GM23338 (cell line): ENCODE results near the gene PLA2G5. TPM values are rescaled to one million over a fixed set of nuclear protein-coding genes. Genes with fewer than 3 reads are reported as not detected.

Source experiments
- ATAC-seq: fragments of 200-7000 bp; cut with Tn5 transposase; 3 replicates; pipeline ENCODE4 v1.9.1; 2020
- DNase-seq: peaks from one replicate; pipeline ENCODE4 v3.0.0-alpha.2; 2015; ENCODE audit warnings: low spot score
- H2AFZ ChIP-seq: fragments of 200-600 bp; sonication (generic); 2 replicates; pipeline ENCODE4 v1.8.0; 2016; ENCODE audit warnings: antibody characterized with exemption, mild to moderate bottlenecking, moderate library complexity
- H3F3A ChIP-seq: fragments of 200-600 bp; sonication (generic); replicated peaks from 2 replicates; pipeline ENCODE4 v1.8.0; 2017; ENCODE audit warnings: antibody characterized with exemption, mixed run types, low read depth
- H3K27ac ChIP-seq: fragments of 200-600 bp; sonication (generic); 2 replicates; pipeline ENCODE4 v1.6.1; 2016; ENCODE audit warnings: low read depth
- H3K27me3 ChIP-seq: fragments of 200-600 bp; sonication (generic); 2 replicates; pipeline ENCODE4 v1.8.0; 2016; ENCODE audit warnings: mild to moderate bottlenecking, mixed run types, moderate library complexity; ENCODE audit not compliant: insufficient read depth
- H3K36me3 ChIP-seq: fragments of 200-600 bp; sonication (generic); 2 replicates; pipeline ENCODE4 v1.8.0; 2016; ENCODE audit warnings: mild to moderate bottlenecking; ENCODE audit not compliant: insufficient read depth
- H3K4me1 ChIP-seq: fragments of 200-600 bp; sonication (generic); 2 replicates; pipeline ENCODE4 v1.8.0; 2016; ENCODE audit warnings: mild to moderate bottlenecking, moderate library complexity; ENCODE audit not compliant: insufficient read depth
- H3K4me2 ChIP-seq: fragments of 200-600 bp; sonication (generic); 2 replicates; pipeline ENCODE4 v1.7.1; 2017; ENCODE audit warnings: mixed run types
- H3K4me3 ChIP-seq: fragments of 200-600 bp; sonication (generic); 2 replicates; pipeline ENCODE4 v1.6.1; 2016; ENCODE audit warnings: mixed run types
- H3K79me2 ChIP-seq: fragments of 200-600 bp; sonication (generic); replicated peaks from 2 replicates; pipeline ENCODE4 v1.8.0; 2017; ENCODE audit warnings: mild to moderate bottlenecking; ENCODE audit not compliant: insufficient read depth
- H3K9me2 ChIP-seq: fragments of 200-600 bp; sonication (generic); 2 replicates; pipeline ENCODE4 v1.8.0; 2017; ENCODE audit not compliant: insufficient read depth
- H4K20me1 ChIP-seq: fragments of 200-600 bp; sonication (generic); replicated peaks from 2 replicates; pipeline ENCODE4 v1.8.0; 2017; ENCODE audit warnings: mild to moderate bottlenecking; ENCODE audit not compliant: insufficient read depth
- H3K27ac Mint-ChIP-seq: 2 replicates; pipeline ENCODE4 v1.8.0; 2020; ENCODE audit warnings: inconsistent platforms, mild to moderate bottlenecking, moderate library complexity, mixed read lengths
- H3K27me3 Mint-ChIP-seq: 3 replicates; pipeline ENCODE4 v1.8.0; 2022; ENCODE audit warnings: low read depth, mild to moderate bottlenecking, moderate library complexity, mixed read lengths, inconsistent platforms; ENCODE audit not compliant: insufficient read depth, poor library complexity
- H3K36me3 Mint-ChIP-seq: 3 replicates; pipeline ENCODE4 v1.8.0; 2021; ENCODE audit warnings: low read depth, mild to moderate bottlenecking, inconsistent platforms, moderate library complexity, mixed read lengths
- H3K4me1 Mint-ChIP-seq: 3 replicates; pipeline ENCODE4 v1.8.0; 2020; ENCODE audit warnings: mild to moderate bottlenecking, inconsistent platforms, mixed read lengths
- H3K4me3 Mint-ChIP-seq: 3 replicates; pipeline ENCODE4 v1.8.0; 2021; ENCODE audit warnings: moderate library complexity, mild to moderate bottlenecking, inconsistent platforms, mixed read lengths
- H3K9me3 Mint-ChIP-seq: 3 replicates; pipeline ENCODE4 v1.8.0; 2020; ENCODE audit warnings: moderate library complexity, mild to moderate bottlenecking, inconsistent platforms, mixed read lengths
- CREB1 ChIP-seq: fragments of 250-450 bp; sonication (Bioruptor Pico); IDR thresholded peaks from 2 replicates; pipeline ENCODE4 v1.5.0; 2020; ENCODE audit warnings: low read depth, mild to moderate bottlenecking, moderate library complexity
- JUNB ChIP-seq: IDR thresholded peaks from one replicate; pipeline ENCODE4 v1.6.1; 2016; ENCODE audit warnings: antibody characterized with exemption; ENCODE audit not compliant: unreplicated experiment
- NANOG ChIP-seq: IDR thresholded peaks from 2 replicates; pipeline ENCODE4 v1.6.1; 2016; ENCODE audit warnings: antibody characterized with exemption, borderline replicate concordance
- STAT1 ChIP-seq: IDR thresholded peaks from one replicate; pipeline ENCODE4 v1.6.1; 2016; ENCODE audit warnings: antibody characterized with exemption; ENCODE audit not compliant: unreplicated experiment
- ZNF114 ChIP-seq: fragments of 250-450 bp; sonication (Bioruptor Pico); IDR thresholded peaks from 2 replicates; pipeline ENCODE4 v1.5.0; 2020; ENCODE audit warnings: mild to moderate bottlenecking, moderate library complexity
- polyA plus RNA-seq: library from polyadenylated mRNA; unstranded; fragments of >200 nt; fragmentation: Nextera tagmentation; extraction: Ambion mirVana; gene quantifications from 2 replicates; pipeline ENCODE4 v1.2.1, GENCODE V29; 2016
- total RNA-seq: library from RNA; depleted of rRNA; stranded (reverse); fragments of >200 nt; shearing (Covaris generic); gene quantifications from 2 replicates; pipeline ENCODE4 v1.2.3, GENCODE V29; 2014
- TF ChIP-seq, protein P1 (sequence below), 2 experiments: fragments of 200-600 bp in 1 of 2; sonication (generic) in 1 of 2; conservative IDR thresholded peaks; 2 replicates each; pipeline versions ENCODE4 v1.5.1 to v1.6.1; 2016 to 2017; ENCODE audit warnings: antibody characterized with exemption in 2 of 2, low read depth in 2 of 2, mild to moderate bottlenecking in 2 of 2, moderate library complexity in 1 of 2
- TF ChIP-seq, protein P2 (sequence below): IDR thresholded peaks from one replicate; pipeline ENCODE4 v1.6.1; 2018; ENCODE audit warnings: antibody characterized with exemption; ENCODE audit not compliant: unreplicated experiment
- TF ChIP-seq, protein P3 (sequence below): fragments of 250-450 bp; sonication (Bioruptor Pico); IDR thresholded peaks from 2 replicates; pipeline ENCODE4 v1.5.0; 2020; ENCODE audit warnings: mild to moderate bottlenecking, moderate library complexity

Gene PLA2G5
- total and polyA plus RNA-seq, 2 experiments from 2014 or later = not detected

DNA sequence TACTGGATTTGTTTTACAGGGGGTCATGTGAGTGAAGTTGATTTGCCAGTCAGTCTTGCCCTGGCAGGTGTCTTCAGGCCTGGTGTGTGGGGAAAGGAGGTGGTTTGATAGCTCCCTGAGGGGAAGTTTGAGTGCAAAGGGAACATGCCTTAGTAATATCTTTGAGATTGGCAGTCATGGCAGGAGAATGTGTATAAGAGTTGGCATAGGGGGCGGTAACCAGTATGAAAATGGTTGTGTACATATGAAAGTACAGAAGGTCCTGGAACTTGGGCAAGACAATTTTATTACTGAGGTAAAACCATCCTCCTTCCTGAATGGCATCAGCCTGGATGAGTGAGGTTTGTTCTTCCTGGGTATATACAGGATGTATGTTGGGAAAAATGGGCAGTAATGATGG, 37.6 kb upstream of the PLA2G5 start:
- Histone ChIP-seq H3K4me2 (no peak overlapping the region), H3F3A (no peaks in the 10 kb centered on the region), H3K9me2 (peaks cover 6% of the 10 kb centered on the region; the same call in 1 of the 2 replicates), H3K79me2 (no peaks in the 10 kb centered on the region), H3K4me3 (no peak overlapping the region), H3K36me3 (no peaks in the 10 kb centered on the region), H3K27me3 (no peaks in the 10 kb centered on the region), H3K27ac (no peak overlapping the region), H4K20me1 (no peaks in the 10 kb centered on the region), H3K4me1 (no peaks in the 10 kb centered on the region), H2AFZ (no peak overlapping the region)
- DNase-seq (no peak), ATAC-seq (no peak)
- H3K27ac Mint-ChIP-seq = no peak overlapping the region
- H3K27me3 Mint-ChIP-seq = peaks cover 6% of the 10 kb centered on the region
- TF ChIP-seq STAT1 (no peak), JUNB (no peak), CREB1 (CRISPR knock-in tag) (no peak), ZNF114 (CRISPR knock-in tag) (no peak), NANOG (no peak)
- TF ChIP-seq, protein P1, sequence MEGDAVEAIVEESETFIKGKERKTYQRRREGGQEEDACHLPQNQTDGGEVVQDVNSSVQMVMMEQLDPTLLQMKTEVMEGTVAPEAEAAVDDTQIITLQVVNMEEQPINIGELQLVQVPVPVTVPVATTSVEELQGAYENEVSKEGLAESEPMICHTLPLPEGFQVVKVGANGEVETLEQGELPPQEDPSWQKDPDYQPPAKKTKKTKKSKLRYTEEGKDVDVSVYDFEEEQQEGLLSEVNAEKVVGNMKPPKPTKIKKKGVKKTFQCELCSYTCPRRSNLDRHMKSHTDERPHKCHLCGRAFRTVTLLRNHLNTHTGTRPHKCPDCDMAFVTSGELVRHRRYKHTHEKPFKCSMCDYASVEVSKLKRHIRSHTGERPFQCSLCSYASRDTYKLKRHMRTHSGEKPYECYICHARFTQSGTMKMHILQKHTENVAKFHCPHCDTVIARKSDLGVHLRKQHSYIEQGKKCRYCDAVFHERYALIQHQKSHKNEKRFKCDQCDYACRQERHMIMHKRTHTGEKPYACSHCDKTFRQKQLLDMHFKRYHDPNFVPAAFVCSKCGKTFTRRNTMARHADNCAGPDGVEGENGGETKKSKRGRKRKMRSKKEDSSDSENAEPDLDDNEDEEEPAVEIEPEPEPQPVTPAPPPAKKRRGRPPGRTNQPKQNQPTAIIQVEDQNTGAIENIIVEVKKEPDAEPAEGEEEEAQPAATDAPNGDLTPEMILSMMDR (conservative IDR thresholded peaks at IDR 0.05; ENCODE audit: low read depth in 2 of 2) = no peak
- TF ChIP-seq, protein P2, sequence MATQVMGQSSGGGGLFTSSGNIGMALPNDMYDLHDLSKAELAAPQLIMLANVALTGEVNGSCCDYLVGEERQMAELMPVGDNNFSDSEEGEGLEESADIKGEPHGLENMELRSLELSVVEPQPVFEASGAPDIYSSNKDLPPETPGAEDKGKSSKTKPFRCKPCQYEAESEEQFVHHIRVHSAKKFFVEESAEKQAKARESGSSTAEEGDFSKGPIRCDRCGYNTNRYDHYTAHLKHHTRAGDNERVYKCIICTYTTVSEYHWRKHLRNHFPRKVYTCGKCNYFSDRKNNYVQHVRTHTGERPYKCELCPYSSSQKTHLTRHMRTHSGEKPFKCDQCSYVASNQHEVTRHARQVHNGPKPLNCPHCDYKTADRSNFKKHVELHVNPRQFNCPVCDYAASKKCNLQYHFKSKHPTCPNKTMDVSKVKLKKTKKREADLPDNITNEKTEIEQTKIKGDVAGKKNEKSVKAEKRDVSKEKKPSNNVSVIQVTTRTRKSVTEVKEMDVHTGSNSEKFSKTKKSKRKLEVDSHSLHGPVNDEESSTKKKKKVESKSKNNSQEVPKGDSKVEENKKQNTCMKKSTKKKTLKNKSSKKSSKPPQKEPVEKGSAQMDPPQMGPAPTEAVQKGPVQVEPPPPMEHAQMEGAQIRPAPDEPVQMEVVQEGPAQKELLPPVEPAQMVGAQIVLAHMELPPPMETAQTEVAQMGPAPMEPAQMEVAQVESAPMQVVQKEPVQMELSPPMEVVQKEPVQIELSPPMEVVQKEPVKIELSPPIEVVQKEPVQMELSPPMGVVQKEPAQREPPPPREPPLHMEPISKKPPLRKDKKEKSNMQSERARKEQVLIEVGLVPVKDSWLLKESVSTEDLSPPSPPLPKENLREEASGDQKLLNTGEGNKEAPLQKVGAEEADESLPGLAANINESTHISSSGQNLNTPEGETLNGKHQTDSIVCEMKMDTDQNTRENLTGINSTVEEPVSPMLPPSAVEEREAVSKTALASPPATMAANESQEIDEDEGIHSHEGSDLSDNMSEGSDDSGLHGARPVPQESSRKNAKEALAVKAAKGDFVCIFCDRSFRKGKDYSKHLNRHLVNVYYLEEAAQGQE = no peak
- TF ChIP-seq, protein P3, sequence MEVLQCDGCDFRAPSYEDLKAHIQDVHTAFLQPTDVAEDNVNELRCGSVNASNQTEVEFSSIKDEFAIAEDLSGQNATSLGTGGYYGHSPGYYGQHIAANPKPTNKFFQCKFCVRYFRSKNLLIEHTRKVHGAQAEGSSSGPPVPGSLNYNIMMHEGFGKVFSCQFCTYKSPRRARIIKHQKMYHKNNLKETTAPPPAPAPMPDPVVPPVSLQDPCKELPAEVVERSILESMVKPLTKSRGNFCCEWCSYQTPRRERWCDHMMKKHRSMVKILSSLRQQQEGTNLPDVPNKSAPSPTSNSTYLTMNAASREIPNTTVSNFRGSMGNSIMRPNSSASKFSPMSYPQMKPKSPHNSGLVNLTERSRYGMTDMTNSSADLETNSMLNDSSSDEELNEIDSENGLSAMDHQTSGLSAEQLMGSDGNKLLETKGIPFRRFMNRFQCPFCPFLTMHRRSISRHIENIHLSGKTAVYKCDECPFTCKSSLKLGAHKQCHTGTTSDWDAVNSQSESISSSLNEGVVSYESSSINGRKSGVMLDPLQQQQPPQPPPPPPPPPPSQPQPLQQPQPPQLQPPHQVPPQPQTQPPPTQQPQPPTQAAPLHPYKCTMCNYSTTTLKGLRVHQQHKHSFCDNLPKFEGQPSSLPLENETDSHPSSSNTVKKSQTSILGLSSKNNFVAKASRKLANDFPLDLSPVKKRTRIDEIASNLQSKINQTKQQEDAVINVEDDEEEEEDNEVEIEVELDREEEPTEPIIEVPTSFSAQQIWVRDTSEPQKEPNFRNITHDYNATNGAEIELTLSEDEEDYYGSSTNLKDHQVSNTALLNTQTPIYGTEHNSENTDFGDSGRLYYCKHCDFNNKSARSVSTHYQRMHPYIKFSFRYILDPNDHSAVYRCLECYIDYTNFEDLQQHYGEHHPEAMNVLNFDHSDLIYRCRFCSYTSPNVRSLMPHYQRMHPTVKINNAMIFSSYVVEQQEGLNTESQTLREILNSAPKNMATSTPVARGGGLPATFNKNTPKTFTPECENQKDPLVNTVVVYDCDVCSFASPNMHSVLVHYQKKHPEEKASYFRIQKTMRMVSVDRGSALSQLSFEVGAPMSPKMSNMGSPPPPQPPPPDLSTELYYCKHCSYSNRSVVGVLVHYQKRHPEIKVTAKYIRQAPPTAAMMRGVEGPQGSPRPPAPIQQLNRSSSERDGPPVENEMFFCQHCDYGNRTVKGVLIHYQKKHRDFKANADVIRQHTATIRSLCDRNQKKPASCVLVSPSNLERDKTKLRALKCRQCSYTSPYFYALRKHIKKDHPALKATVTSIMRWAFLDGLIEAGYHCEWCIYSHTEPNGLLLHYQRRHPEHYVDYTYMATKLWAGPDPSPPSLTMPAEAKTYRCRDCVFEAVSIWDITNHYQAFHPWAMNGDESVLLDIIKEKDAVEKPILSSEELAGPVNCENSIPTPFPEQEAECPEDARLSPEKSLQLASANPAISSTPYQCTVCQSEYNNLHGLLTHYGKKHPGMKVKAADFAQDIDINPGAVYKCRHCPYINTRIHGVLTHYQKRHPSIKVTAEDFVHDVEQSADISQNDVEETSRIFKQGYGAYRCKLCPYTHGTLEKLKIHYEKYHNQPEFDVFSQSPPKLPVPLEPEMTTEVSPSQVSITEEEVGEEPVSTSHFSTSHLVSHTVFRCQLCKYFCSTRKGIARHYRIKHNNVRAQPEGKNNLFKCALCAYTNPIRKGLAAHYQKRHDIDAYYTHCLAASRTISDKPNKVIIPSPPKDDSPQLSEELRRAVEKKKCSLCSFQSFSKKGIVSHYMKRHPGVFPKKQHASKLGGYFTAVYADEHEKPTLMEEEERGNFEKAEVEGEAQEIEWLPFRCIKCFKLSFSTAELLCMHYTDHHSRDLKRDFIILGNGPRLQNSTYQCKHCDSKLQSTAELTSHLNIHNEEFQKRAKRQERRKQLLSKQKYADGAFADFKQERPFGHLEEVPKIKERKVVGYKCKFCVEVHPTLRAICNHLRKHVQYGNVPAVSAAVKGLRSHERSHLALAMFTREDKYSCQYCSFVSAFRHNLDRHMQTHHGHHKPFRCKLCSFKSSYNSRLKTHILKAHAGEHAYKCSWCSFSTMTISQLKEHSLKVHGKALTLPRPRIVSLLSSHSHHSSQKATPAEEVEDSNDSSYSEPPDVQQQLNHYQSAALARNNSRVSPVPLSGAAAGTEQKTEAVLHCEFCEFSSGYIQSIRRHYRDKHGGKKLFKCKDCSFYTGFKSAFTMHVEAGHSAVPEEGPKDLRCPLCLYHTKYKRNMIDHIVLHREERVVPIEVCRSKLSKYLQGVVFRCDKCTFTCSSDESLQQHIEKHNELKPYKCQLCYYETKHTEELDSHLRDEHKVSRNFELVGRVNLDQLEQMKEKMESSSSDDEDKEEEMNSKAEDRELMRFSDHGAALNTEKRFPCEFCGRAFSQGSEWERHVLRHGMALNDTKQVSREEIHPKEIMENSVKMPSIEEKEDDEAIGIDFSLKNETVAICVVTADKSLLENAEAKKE (CRISPR knock-in tag) = no peak
- peaks cover 15% of the 10 kb centered on the region for H3K9me3 Mint-ChIP-seq
- H3K4me3 Mint-ChIP-seq = no peak overlapping the region
- H3K4me1 Mint-ChIP-seq = no peaks in the 10 kb centered on the region; the same call in 2 of the 3 replicates
- peaks cover 7% of the 10 kb centered on the region; the same call in 2 of the 3 replicates for H3K36me3 Mint-ChIP-seq
